OCI-LY3 (cell line): Measurements from ENCODE around the gene RIN1.

ENCODE experiments used
- H2AFZ ChIP-seq: fragments of 200-600, 300-600 bp; shearing (Covaris generic); 2 replicates; pipeline ENCODE4 v1.6.0; 2014; ENCODE audit warnings: antibody characterized with exemption, low read depth, low read length
- H3K27ac ChIP-seq: fragments of 200-600, 300-600 bp; sonication (generic); 2 replicates; pipeline ENCODE4 v1.5.1; 2014; ENCODE audit warnings: mild to moderate bottlenecking, low read length, moderate library complexity, mixed read lengths
- H3K27me3 ChIP-seq: fragments of 200-600, 300-600 bp; sonication (generic); 2 replicates; pipeline ENCODE4 v1.6.1; 2014; ENCODE audit warnings: low read depth, low read length, mixed read lengths
- H3K36me3 ChIP-seq: fragments of 200-600, 300-600 bp; sonication (generic); replicated peaks from 2 replicates; pipeline ENCODE3; 2014; ENCODE audit warnings: low read depth, low read length, mixed read lengths
- H3K4me1 ChIP-seq: fragments of 300-600, 200-600 bp; sonication (generic); 2 replicates; pipeline ENCODE4 v1.6.1; 2014; ENCODE audit warnings: low read length, mixed read lengths
- H3K4me2 ChIP-seq: fragments of 200-600, 300-600 bp; sonication (generic); 2 replicates; pipeline ENCODE4 v1.6.1; 2014; ENCODE audit warnings: low read length, mixed read lengths
- H3K4me3 ChIP-seq: fragments of 300-600, 200-600 bp; sonication (generic); 2 replicates; pipeline ENCODE4 v1.5.1; 2014; ENCODE audit warnings: antibody characterized with exemption, mild to moderate bottlenecking, low read length, moderate library complexity
- H3K79me2 ChIP-seq: fragments of 300-600, 200-600 bp; shearing (Covaris generic); 2 replicates; pipeline ENCODE4 v1.6.1; 2014; ENCODE audit warnings: mild to moderate bottlenecking, low read length, mixed read lengths
- H3K9ac ChIP-seq: fragments of 300-600, 200-600 bp; shearing (Covaris generic); 2 replicates; pipeline ENCODE4 v1.6.0; 2014; ENCODE audit warnings: mild to moderate bottlenecking, low read length, moderate library complexity
- H3K9me3 ChIP-seq: fragments of 200-600, 300-600 bp; shearing (Covaris generic); 2 replicates; pipeline ENCODE4 v1.6.1; 2014; ENCODE audit warnings: low read length, mixed read lengths; ENCODE audit not compliant: insufficient read depth
- H4K20me1 ChIP-seq: fragments of 200-600, 300-600 bp; sonication (generic); 2 replicates; pipeline ENCODE4 v1.6.1; 2016; ENCODE audit warnings: low read length, mixed read lengths; ENCODE audit not compliant: insufficient read depth
- EZH2phosphoT487 ChIP-seq: fragments of 200-600 bp; shearing (Covaris generic); IDR thresholded peaks from 2 replicates; pipeline ENCODE4 v1.6.1; 2018; ENCODE audit warnings: antibody characterized with exemption, mixed run types, low read depth
- TF ChIP-seq, protein P1 (sequence below): fragments of 200-600, 300-600 bp; sonication (generic); IDR thresholded peaks from 2 replicates; pipeline ENCODE4 v1.5.1; 2014; ENCODE audit warnings: antibody characterized with exemption, low read length, low read depth

The RIN1 gene

DNA sequence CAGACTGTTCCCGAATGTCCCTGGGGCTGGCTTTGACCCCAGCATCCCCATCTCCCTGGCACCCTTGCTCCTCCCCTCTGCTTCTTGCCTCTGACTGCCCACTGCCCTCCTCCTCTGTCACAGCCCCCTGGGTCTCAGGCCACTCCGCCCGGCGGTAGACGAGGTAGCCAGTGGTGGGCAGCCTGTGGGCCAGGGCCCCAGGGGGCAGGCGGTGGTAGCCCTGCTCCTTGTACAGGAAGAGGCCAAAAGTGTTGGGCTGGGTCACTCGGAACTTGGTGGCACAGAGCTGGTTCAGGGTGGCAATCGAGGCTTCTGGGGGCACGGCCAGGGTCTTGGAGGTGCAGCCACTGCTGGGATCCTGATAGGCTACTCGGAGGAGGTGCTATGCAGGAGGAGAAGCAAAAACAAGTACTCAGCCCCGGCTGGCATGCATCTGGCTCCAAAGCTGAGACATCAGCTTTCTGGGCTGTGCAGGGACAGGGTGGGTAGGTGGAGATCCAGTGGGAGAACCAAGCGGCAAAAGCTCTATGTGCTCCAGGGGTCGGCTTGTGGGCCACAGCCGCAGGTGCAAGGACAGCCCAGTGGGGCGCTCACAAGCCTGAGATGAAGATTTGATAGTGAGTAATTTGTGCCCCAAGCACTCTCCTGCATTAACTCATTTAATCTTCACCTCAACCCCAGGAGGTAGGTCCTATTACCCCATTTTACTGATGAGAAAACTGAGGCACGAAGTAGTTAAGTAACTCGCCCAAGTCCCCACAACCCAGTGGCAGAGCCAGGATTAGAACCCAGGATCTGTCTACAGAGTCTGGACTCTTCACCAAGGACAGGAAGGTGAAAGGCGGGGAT, 3.6 kb downstream of the RIN1 start:
- no peaks in the 10 kb centered on the region for H4K20me1 ChIP-seq
- no peaks in the 10 kb centered on the region for H3K27me3 ChIP-seq
- no peak overlapping the region for H3K4me3 ChIP-seq
- no peak for TF ChIP-seq EZH2phosphoT487
- TF ChIP-seq, protein P1, sequence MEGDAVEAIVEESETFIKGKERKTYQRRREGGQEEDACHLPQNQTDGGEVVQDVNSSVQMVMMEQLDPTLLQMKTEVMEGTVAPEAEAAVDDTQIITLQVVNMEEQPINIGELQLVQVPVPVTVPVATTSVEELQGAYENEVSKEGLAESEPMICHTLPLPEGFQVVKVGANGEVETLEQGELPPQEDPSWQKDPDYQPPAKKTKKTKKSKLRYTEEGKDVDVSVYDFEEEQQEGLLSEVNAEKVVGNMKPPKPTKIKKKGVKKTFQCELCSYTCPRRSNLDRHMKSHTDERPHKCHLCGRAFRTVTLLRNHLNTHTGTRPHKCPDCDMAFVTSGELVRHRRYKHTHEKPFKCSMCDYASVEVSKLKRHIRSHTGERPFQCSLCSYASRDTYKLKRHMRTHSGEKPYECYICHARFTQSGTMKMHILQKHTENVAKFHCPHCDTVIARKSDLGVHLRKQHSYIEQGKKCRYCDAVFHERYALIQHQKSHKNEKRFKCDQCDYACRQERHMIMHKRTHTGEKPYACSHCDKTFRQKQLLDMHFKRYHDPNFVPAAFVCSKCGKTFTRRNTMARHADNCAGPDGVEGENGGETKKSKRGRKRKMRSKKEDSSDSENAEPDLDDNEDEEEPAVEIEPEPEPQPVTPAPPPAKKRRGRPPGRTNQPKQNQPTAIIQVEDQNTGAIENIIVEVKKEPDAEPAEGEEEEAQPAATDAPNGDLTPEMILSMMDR = no peak
- H3K79me2 ChIP-seq = no peaks in the 10 kb centered on the region
- H3K4me1 ChIP-seq = peaks cover 11% of the 10 kb centered on the region
- no peak overlapping the region for H3K4me2 ChIP-seq
- H3K9ac ChIP-seq = no peak overlapping the region
- no peaks in the 10 kb centered on the region for H3K9me3 ChIP-seq
- no peak overlapping the region for H3K27ac ChIP-seq
- no peak overlapping the region for H2AFZ ChIP-seq
- H3K36me3 ChIP-seq = peaks cover 5% of the 10 kb centered on the region

DNA sequence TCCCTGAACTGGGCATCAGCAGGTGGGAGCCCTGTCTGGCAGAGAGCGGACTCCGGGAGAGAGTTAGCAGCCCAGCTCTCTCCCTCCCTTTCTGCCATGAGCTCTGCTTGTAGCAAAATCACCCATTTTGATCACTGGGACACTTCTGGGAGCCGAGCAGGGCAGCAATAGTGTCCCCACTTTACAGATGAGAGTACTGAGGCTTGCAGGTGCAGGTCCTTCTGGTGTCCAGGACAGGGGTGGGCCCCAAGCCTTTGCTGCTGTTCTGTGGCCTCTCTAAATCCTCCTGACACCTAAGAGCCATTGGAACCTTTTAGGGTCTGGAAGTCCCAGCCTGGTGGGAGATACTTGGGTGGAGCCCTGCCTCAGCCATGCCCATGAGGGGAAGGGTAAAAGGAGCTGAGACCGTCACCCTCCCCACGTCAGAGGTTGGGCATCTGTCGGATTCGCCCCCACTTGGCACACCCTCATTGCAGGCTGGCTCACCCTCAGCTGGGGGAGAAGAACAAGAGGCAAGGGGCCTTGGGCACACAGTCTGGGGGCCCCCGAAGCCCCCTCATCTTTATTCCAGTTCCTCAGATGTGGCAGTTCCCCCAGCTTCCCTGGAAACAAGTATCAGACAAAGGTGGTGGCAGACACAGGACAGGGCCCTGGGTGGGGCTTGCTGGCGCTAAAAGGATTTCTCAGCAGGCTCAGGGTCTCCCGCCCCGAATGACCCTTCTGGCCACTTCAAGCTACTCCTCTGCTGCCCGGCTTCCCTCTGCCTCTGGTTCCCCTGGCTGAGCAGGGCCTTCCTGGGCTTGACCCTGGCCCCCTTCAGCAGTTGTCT, 4.5 kb downstream of the RIN1 start:
- no peaks in the 10 kb centered on the region for H3K27me3 ChIP-seq
- H3K4me1 ChIP-seq = peaks cover 11% of the 10 kb centered on the region
- no peak overlapping the region for H3K9ac ChIP-seq
- no peaks in the 10 kb centered on the region for H3K79me2 ChIP-seq
- H3K9me3 ChIP-seq = no peaks in the 10 kb centered on the region
- no peaks in the 10 kb centered on the region for H3K36me3 ChIP-seq
- no peaks in the 10 kb centered on the region for H4K20me1 ChIP-seq
- TF ChIP-seq, protein P1 = no peak
- TF ChIP-seq EZH2phosphoT487 = no peak
- no peak overlapping the region for H3K4me2 ChIP-seq
- H2AFZ ChIP-seq = no peak overlapping the region
- H3K27ac ChIP-seq = no peak overlapping the region
- no peak overlapping the region for H3K4me3 ChIP-seq

DNA sequence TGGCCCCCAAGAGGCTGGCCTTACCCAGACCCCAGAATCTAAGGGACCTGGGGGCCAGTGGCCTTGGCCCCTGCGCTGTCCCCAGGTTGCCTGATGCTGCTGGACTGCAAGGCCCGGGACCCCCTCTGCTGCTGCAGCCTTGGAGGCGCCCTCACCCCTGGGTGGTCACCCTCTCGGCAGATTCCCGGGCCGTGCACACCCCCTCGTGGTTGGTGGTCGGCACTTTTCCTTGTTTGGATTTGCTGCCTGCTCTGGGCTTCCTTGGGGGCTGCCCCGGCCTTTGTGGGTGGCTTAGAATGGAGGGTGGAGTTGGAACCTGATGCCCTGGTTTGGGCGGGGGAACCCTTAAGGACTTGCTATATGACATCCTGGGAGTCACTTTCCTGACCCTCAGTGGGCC, 5.3 kb downstream of the RIN1 start:
- no peak overlapping the region for H3K4me2 ChIP-seq
- no peaks in the 10 kb centered on the region for H3K9me3 ChIP-seq
- no peak overlapping the region for H2AFZ ChIP-seq
- H3K4me1 ChIP-seq = peaks cover 11% of the 10 kb centered on the region
- TF ChIP-seq, protein P1 = no peak
- TF ChIP-seq EZH2phosphoT487 = no peak
- H3K79me2 ChIP-seq = no peaks in the 10 kb centered on the region
- H3K36me3 ChIP-seq = no peaks in the 10 kb centered on the region
- H3K4me3 ChIP-seq = no peak overlapping the region
- no peaks in the 10 kb centered on the region for H4K20me1 ChIP-seq
- no peak overlapping the region for H3K9ac ChIP-seq
- H3K27me3 ChIP-seq = no peaks in the 10 kb centered on the region
- no peak overlapping the region for H3K27ac ChIP-seq

DNA sequence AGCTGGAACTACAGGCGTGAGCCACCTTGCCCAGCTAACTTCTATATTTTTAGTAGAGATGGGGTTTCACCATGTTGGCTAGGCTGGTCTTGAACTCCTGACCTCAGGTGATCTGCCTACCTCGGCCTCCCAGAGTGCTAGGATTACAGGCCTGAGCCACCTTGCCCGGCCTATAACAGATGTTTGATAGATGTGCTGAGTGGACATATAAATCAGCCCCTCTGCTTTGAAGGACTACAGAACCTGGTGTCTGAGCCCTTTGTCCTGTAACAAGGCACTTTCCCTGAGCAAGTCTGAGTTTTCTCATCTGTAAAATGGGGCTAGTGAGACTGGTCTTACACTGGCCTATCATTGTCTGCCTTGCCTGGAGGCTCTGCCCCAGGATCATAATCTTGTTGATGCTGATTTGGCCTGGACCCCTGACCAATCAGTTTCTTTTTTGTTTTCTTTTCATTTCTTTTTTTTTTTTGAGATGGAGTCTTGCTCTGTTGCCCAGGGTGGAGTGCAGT, 7.0 kb downstream of the RIN1 start:
- H3K36me3 ChIP-seq = no peaks in the 10 kb centered on the region
- H3K27ac ChIP-seq = no peak overlapping the region
- H3K79me2 ChIP-seq = no peaks in the 10 kb centered on the region
- no peaks in the 10 kb centered on the region for H3K27me3 ChIP-seq
- TF ChIP-seq, protein P1 = no peak
- no peak for TF ChIP-seq EZH2phosphoT487
- H3K9me3 ChIP-seq = no peaks in the 10 kb centered on the region
- H3K4me2 ChIP-seq = no peak overlapping the region
- H3K4me1 ChIP-seq = peaks cover 15% of the 10 kb centered on the region
- H4K20me1 ChIP-seq = no peaks in the 10 kb centered on the region
- H3K9ac ChIP-seq = no peak overlapping the region
- no peak overlapping the region for H2AFZ ChIP-seq
- no peak overlapping the region for H3K4me3 ChIP-seq
